ENCODE measurements around the gene RCAN2. TPM values are rescaled to one million over a fixed set of nuclear protein-coding genes. Genes with fewer than 3 reads are reported as not detected.
A peak's percentile ranks its signal among the peaks of the same experiment; 100 is the strongest.

The RCAN2 gene
- total RNA-seq, 1 experiment from 2014 or later = 0.44 TPM

GRCh38 chr6:46305833-46306232, 185.4 kb downstream of the RCAN2 start:
- no TSS peak for BruUV-seq (replicated peaks)
- H4K20me1 ChIP-seq (ENCODE audit: insufficient read depth) = no peaks in the 10 kb centered on the region
- H2AFZ ChIP-seq = no peak overlapping the region
- no peak overlapping the region for H3K27ac ChIP-seq
- H3K4me2 ChIP-seq = no peak overlapping the region
- no peaks in the 10 kb centered on the region for H3K9me2 ChIP-seq (ENCODE audit: insufficient read depth)
- CTCF ChIA-PET = no interaction called here
- no peak overlapping the region for H3K4me3 ChIP-seq
- no peaks in the 10 kb centered on the region for H3K4me1 ChIP-seq (replicated peaks; ENCODE audit: insufficient read depth)
- no peaks in the 10 kb centered on the region for H3K9me3 ChIP-seq (ENCODE audit: insufficient read depth, low read depth)
- H3F3A ChIP-seq (ENCODE audit: insufficient read depth, low read depth) = no peaks in the 10 kb centered on the region
- intact Hi-C loops (cut with micrococcal nuclease; ENCODE audit: unreplicated experiment) = no loop called here
- TF ChIP-seq, protein P1, sequence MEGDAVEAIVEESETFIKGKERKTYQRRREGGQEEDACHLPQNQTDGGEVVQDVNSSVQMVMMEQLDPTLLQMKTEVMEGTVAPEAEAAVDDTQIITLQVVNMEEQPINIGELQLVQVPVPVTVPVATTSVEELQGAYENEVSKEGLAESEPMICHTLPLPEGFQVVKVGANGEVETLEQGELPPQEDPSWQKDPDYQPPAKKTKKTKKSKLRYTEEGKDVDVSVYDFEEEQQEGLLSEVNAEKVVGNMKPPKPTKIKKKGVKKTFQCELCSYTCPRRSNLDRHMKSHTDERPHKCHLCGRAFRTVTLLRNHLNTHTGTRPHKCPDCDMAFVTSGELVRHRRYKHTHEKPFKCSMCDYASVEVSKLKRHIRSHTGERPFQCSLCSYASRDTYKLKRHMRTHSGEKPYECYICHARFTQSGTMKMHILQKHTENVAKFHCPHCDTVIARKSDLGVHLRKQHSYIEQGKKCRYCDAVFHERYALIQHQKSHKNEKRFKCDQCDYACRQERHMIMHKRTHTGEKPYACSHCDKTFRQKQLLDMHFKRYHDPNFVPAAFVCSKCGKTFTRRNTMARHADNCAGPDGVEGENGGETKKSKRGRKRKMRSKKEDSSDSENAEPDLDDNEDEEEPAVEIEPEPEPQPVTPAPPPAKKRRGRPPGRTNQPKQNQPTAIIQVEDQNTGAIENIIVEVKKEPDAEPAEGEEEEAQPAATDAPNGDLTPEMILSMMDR (conservative IDR thresholded peaks at IDR 0.05) = no peak
- TF ChIP-seq EZH2 (IDR thresholded peaks at IDR 0.05; ENCODE audit: low read depth) = no peak
- no peaks in the 10 kb centered on the region for H3K27me3 ChIP-seq (ENCODE audit: insufficient read depth, low read depth)
- no peaks in the 10 kb centered on the region for H3K79me2 ChIP-seq (ENCODE audit: low read depth)
- H3K36me3 ChIP-seq (ENCODE audit: low read depth) = no peaks in the 10 kb centered on the region
- peak in 1 of 2 experiments; percentile 8 for DNase-seq
- POLR2A ChIA-PET (ENCODE audit: unreplicated experiment) = interaction anchor here (0.7 kb wide), 1 partner anchor 752 kb away, joined by 3 read pairs; no protein-coding TSS in a partner anchor

DNA sequence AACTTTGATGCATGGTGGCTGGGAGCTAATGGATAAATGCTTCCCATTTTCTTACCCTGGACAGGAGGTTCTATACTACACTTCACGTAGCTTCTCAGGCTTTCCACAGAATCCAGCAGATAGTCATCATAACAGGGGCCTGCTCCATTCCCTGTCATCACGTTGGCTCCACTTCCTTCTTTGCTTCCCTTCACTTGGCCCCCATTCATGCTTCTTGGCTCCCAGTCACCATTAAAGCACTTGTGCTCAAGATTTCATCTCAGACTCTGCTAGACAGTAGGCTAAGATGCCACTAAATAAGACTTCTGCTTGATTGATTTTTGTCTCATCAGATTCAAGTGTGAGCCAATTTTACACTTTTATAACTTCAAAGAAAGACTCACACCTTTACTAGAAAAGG, 186.0 kb downstream of the RCAN2 start:
- Histone ChIP-seq H3K27ac (no peak overlapping the region), H3K4me3 (no peak overlapping the region), H3K9me3 (ENCODE audit: insufficient read depth, low read depth) (no peaks in the 10 kb centered on the region), H3K27me3 (ENCODE audit: insufficient read depth, low read depth) (no peaks in the 10 kb centered on the region), H3K36me3 (ENCODE audit: low read depth) (no peaks in the 10 kb centered on the region), H4K20me1 (ENCODE audit: insufficient read depth) (no peaks in the 10 kb centered on the region), H2AFZ (no peak overlapping the region), H3K79me2 (ENCODE audit: low read depth) (no peaks in the 10 kb centered on the region), H3K4me1 (replicated peaks; ENCODE audit: insufficient read depth) (no peaks in the 10 kb centered on the region), H3K4me2 (no peak overlapping the region), H3F3A (ENCODE audit: insufficient read depth, low read depth) (no peaks in the 10 kb centered on the region), H3K9me2 (ENCODE audit: insufficient read depth) (no peaks in the 10 kb centered on the region)
- no TSS peak for BruUV-seq (replicated peaks)
- no peak for DNase-seq
- CTCF ChIA-PET = no interaction called here
- TF ChIP-seq EZH2 (IDR thresholded peaks at IDR 0.05; ENCODE audit: low read depth) = no peak
- TF ChIP-seq, protein P1 (conservative IDR thresholded peaks at IDR 0.05) = no peak
- POLR2A ChIA-PET (ENCODE audit: unreplicated experiment) = interaction anchor here (0.7 kb wide), 1 partner anchor 753 kb away, joined by 3 read pairs; no protein-coding TSS in a partner anchor
- intact Hi-C loops (cut with micrococcal nuclease; ENCODE audit: unreplicated experiment) = no loop called here

GRCh38 chr6:46302816-46303215, 188.4 kb downstream of the RCAN2 start:
- no peak overlapping the region for H3K4me2 ChIP-seq
- H3K9me3 ChIP-seq (ENCODE audit: insufficient read depth, low read depth) = no peaks in the 10 kb centered on the region; the same call in 1 of the 2 replicates
- H2AFZ ChIP-seq = no peak overlapping the region
- BruUV-seq (replicated peaks) = no TSS peak
- no peaks in the 10 kb centered on the region for H4K20me1 ChIP-seq (ENCODE audit: insufficient read depth)
- H3K4me1 ChIP-seq (replicated peaks; ENCODE audit: insufficient read depth) = no peaks in the 10 kb centered on the region
- intact Hi-C loops (cut with micrococcal nuclease; ENCODE audit: unreplicated experiment) = no loop called here
- ChIA-PET POLR2A (ENCODE audit: unreplicated experiment) (no interaction called here), CTCF (no interaction called here)
- no peaks in the 10 kb centered on the region for H3K36me3 ChIP-seq (ENCODE audit: low read depth)
- H3F3A ChIP-seq (ENCODE audit: insufficient read depth, low read depth) = no peaks in the 10 kb centered on the region
- no peak for DNase-seq
- H3K27ac ChIP-seq = no peak overlapping the region
- no peaks in the 10 kb centered on the region for H3K27me3 ChIP-seq (ENCODE audit: insufficient read depth, low read depth)
- TF ChIP-seq EZH2 (IDR thresholded peaks at IDR 0.05; ENCODE audit: low read depth) = no peak
- TF ChIP-seq, protein P1 (conservative IDR thresholded peaks at IDR 0.05) = no peak
- H3K79me2 ChIP-seq (ENCODE audit: low read depth) = no peaks in the 10 kb centered on the region
- H3K4me3 ChIP-seq = no peak overlapping the region
- no peaks in the 10 kb centered on the region for H3K9me2 ChIP-seq (ENCODE audit: insufficient read depth)

Measured in PC-9 (cell line).